Stimulated activated CD4-positive, alpha-beta T cell treated with anti-CD3 and anti-CD28 coated beads, TNF-alpha, amount 100 ng/mL, for 48 hours (primary cell): ENCODE data around the gene SNHG17.
"Not testable (repeated sequence)": the region's sequence is repeated elsewhere in the genome, so short reads cannot be mapped to it uniquely, and the experiment has no call there.

Source experiments
- DNase-seq, 3 donors: peaks; one replicate each; pipeline ENCODE4 v3.0.0-alpha.2; 2020; ENCODE audit warnings: low read depth in 3 of 3

Gene SNHG17

DNA sequence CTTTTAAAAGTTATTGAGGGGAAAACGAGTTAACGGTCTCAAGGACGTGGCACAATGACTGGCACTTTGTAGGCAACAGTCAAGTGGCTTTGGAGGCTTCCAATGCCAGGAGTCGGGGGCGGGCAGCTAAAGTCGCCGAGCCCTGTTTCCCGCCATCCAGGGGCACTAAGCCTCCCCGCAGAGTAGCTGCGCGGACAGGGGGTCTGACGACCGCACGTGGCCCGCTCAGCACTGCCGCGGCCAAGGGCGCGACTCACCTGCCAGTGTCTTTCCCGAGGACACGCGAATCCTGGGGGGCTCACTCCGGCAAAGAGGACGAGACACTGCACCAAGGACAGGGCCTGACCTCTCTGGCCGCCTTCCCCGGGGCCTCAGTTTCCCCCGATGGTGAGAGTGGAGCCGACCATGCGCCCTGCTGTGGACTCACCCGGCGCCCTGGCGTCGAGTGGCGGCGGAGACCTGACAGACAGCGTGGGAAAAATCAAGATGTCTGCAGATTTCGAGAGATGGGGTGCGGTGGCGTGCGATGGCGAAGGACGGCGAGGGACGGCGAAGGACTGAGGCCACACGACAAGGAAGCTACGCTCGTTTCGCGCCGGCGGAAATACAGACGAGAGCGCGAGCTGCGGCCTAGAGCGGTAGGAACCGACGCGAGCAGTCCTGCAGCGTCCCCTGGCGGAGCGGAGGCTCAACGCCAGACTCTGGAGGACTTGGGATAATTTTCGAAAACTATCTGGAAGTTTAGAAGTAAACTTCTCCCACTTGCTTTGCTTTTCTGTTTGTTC is at the start of gene SNHG17:
TSS of gene SNHG17 (minus strand) at position 559 of the 785 bp plus-strand sequence.
- DNase-seq = peak; percentile 79 to 81 (median 80)

GRCh38 chr20:38479596-38479995 is 44.5 kb upstream of the SNHG17 start:
- no peak for DNase-seq

GRCh38 chr20:38477747-38478146 is 42.6 kb upstream of the SNHG17 start:
- no peak for DNase-seq

DNA sequence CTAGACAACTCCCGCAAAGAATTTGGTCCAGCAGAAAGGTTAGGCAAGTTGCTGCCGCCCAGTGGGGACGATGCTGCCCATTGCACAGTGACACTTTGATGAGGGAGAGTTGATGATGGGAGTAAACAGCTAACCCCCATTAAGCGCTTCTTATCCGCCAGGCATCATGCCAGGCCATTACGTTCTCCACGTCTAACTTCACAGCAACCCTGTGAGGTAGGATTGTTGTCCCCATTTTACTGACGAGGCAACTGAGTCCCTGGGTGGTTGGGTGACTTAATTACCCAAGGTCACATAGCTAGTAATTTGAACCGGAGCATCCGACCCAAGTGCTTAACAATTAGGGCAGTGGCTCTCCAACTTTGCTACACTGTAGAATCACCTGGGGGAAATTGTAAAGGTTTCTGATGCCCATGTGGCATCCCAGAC is 38.3 kb upstream of the SNHG17 start:
- no peak for DNase-seq

GRCh38 chr20:38472513-38473366 is 37.6 kb upstream of the SNHG17 start, which contains the start of gene RALGAPB:
RALGAPB (plus strand) TSS chr20:38472843; CDS start chr20:38488433, 15,590 bp downstream.
- peak; percentile 93 to 97 (median 96) for DNase-seq

GRCh38 chr20:38471987-38472512 is 36.9 kb upstream of the SNHG17 start:
- DNase-seq = no peak

DNA sequence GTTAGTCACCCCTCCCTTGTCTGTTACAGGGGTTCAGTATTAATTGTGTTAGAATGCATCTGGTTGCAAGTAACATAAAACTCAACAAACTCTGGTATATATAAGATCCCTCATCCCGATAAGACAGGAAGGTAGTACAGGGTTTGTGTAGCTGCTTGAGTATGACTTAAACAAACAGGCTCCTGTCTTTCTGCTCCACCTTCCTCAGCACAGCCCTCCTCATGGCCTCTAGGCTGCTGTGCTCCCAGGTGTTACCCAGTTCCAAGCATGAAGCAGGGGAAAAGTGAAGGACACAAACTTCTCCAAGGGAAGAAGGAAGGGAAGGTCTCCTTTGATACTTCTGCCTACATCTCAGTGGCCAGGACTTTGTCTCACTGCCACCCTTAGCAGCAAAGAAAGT is 36.1 kb upstream of the SNHG17 start:
- no peak for DNase-seq

GRCh38 chr20:38466983-38467382 is 31.9 kb upstream of the SNHG17 start:
- no peak for DNase-seq

DNA sequence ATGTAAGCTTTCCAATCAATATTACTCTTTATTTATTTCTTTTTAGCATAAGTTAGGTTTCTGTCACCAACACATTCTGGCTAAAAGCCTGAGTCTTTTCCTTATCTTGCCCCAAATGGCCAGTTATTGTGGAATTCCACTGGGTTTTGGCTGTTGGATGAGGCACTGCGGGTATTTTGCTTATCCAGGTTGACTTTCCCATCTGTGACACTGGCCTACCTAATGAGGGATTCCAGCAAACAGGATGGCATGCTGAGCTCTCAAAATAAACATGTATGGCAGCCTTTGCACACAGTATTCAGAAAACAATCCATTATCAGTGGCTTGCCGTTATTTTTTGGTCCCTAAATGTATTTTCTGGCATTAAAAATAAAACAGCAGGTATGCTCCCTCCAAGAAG is 31.0 kb upstream of the SNHG17 start:
- DNase-seq = no peak

DNA sequence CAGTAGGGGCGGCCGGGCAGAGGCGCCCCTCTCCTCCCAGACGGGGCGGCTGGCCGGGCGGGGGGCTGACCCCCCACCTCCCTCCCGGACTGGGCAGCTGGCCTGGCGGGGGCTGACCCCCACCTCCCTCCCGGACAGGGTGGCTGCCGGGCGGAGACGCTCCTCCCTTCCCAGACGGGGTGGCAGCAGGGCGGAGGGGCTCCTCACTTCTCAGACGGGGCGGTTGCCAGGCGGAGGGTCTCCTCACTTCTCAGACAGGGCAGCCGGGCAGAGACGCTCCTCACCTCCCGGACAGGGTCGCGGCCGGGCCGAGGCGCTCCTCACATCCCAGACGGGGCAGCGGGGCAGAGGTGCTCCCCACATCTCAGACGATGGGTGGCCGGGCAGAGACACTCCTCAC is 26.4 kb upstream of the SNHG17 start:
- not testable (repeated sequence) for DNase-seq

DNA sequence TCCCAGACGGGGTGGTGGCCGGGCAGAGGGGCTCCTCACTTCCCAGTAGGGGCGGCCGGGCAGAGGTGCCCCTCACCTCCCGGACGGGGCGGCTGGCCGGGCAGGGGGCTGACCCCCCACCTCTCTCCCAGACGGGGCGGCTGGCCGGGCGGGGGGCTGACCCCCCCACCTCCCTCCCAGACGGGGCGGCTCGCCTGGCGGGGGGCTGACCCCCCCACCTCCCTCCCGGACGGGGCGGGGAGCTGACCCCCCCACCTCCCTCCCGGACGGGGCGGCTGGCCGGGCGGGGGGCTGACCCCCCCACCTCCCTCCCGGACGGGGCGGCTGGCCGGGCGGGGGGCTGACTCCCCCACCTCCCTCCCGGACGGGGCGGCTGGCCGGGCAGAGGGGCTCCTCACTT is 26.0 kb upstream of the SNHG17 start:
- not testable (repeated sequence) for DNase-seq

DNA sequence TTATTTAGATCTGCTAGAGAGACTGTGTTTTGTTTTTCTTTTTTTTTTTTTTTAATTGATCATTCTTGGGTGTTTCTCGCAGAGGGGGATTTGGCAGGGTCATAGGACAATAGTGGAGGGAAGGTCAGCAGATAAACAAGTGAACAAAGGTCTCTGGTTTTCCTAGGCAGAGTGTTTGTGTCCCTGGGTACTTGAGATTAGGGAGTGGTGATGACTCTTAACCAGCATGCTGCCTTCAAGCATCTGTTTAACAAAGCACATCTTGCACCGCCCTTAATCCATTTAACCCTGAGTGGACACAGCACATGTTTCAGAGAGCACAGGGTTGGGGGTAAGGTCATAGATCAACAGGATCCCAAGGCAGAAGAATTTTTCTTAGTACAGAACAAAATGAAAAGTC is 25.5 kb upstream of the SNHG17 start:
- not testable (repeated sequence) for DNase-seq

DNA sequence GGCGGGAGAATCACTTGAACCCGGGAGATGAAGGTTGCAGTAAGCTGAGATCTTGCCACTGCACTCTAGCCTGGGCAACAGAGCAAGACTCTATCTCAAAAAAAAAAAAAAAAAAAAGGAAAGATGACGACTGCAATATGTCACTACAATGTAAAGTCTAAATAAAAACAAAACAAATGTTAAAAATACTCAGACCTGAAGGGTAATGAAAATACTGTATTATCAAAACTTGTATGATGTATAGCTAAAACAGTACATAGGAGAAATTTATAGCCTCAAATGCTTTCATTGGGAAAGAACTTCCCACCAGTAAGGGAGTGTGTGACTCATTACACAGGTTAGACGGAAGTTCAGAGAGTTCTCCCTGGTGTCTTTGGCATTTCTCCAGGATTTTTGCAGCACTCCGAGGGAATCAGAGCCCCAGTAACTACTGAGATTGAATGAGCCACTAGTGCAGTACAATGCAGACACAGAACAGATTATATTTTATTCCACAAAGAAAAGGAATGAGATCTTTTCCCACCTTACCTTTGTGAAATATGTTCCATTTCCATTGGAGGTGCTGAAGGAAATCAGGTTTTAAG is 25.0 kb upstream of the SNHG17 start:
- no peak for DNase-seq

- DNase-seq = no peak
Observed at GRCh38 chr20:38458314-38458713, 23.2 kb upstream of the SNHG17 start.

- no peak for DNase-seq
Observed at GRCh38 chr20:38454556-38455473, 19.7 kb upstream of the SNHG17 start.

DNA sequence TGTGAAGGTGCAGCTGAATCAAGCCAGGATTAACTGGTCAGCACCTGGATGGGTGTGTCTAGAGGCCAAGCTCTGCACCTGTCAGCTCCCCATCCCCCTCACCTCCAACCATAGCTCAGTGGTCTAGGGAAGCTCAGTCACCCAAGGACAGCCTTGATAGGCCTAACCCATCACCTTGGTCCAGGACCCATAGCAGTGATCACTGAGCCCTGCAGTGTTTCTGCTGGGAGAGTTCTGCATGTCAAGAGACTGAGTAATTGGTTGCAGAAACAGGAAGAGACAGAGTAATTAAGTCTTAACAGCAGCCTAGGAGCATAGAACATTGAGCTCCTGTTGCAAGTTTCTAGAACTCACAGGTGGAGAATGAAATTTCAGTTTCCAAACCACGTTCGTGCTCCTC is 18.8 kb upstream of the SNHG17 start:
- no peak for DNase-seq

DNA sequence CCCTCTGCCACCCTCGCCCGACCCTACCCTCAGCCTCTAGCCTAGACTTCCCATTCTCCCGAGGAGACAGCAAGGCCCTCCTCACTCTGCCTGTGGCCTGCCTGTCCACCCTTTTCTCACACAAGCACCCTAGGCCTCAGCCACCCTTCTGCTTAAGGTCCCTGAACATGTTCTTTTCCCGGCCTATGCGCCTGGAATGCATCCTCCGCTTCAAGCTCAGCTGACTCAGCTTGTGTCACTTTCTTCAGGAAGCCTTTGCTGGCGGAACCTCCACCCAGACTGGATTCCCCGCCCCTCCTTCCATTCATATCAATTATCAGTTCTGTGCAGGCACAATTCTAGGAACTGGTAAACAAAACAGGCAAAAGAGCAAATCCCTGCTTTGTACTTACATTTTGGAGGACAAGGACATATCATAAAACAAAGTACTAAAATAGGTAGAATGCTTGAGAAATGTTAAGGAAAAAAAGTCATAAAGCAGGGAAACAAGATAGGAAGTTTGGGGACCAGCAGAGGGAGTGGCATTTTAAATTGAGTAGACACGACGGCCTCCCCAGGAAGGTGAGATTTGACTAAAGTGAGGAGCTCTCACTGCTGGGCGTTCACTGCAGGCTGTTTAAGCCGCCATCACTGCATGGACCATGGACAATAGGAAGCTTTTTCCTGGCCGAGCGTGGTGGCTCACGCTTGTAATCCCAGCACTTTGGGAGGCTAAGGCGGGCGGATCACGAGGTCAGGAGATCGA is 17.9 kb upstream of the SNHG17 start:
- no peak for DNase-seq

GRCh38 chr20:38450412-38450975 is 15.4 kb upstream of the SNHG17 start:
- DNase-seq = no peak

DNA sequence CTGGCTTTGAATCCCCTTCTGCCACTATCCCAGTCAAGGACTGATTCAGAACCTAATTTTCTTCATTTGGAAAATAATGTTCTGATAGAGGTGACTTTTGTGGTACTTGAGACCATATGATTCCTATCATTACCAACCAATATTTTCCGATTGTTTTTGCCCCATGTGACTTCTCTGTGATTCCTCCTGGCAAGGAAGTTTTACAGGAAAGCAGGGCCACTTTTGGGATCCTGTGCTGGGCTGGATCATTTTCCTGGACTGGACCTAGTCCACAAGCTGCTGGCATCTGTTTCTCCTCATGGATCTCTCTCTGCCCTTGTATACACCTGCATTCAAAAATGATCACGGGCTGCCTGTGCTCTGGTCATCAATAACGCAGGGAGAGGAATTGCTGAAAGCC is 13.9 kb upstream of the SNHG17 start:
- DNase-seq = no peak
